KMS-11 (cell line): Measurements from ENCODE around the gene ASPA.

Experiments
- H2AFZ ChIP-seq: fragments of 200-600 bp; sonication (generic); 2 replicates; pipeline ENCODE4 v1.6.1; 2016; ENCODE audit warnings: antibody characterized with exemption, mixed run types, low read depth
- H3K27ac ChIP-seq: fragments of 200-600 bp; sonication (generic); 2 replicates; pipeline ENCODE4 v1.6.1; 2016; ENCODE audit warnings: mild to moderate bottlenecking, mixed run types
- H3K27me3 ChIP-seq: fragments of 200-600 bp; sonication (generic); 2 replicates; pipeline ENCODE4 v1.6.1; 2017; ENCODE audit warnings: mild to moderate bottlenecking, low read depth, mixed run types, moderate library complexity; ENCODE audit not compliant: insufficient read depth
- H3K36me3 ChIP-seq: fragments of 200-600 bp; sonication (generic); 2 replicates; pipeline ENCODE4 v1.6.1; 2017; ENCODE audit warnings: mild to moderate bottlenecking, mixed run types; ENCODE audit not compliant: insufficient read depth
- H3K4me1 ChIP-seq: fragments of 200-600 bp; sonication (generic); 2 replicates; pipeline ENCODE4 v1.6.1; 2016; ENCODE audit warnings: mild to moderate bottlenecking, low read depth, mixed run types; ENCODE audit not compliant: poor library complexity, severe bottlenecking
- H3K4me2 ChIP-seq: fragments of 200-600 bp; sonication (generic); 2 replicates; pipeline ENCODE4 v1.7.0; 2016; ENCODE audit warnings: mild to moderate bottlenecking, mixed run types
- H3K4me3 ChIP-seq: fragments of 200-600 bp; sonication (generic); IDR thresholded peaks from 2 replicates; pipeline ENCODE4 v1.6.1; 2017; ENCODE audit warnings: low read depth, low read length, mixed read lengths; ENCODE audit not compliant: insufficient read depth
- H3K79me2 ChIP-seq: fragments of 200-600 bp; sonication (generic); 2 replicates; pipeline ENCODE4 v1.6.1; 2016; ENCODE audit warnings: low read depth, mixed run types; ENCODE audit not compliant: insufficient read depth
- H3K9ac ChIP-seq: fragments of 200-600 bp; sonication (generic); 2 replicates; pipeline ENCODE4 v1.6.1; 2016; ENCODE audit warnings: mild to moderate bottlenecking, mixed run types
- H4K20me1 ChIP-seq: fragments of 200-600 bp; sonication (generic); 2 replicates; pipeline ENCODE4 v1.6.1; 2016; ENCODE audit warnings: mild to moderate bottlenecking, mixed run types; ENCODE audit not compliant: insufficient read depth
- TF ChIP-seq, protein P1 (sequence below): fragments of 200-600 bp; sonication (generic); conservative IDR thresholded peaks from 2 replicates; pipeline ENCODE4 v1.6.1; 2017; ENCODE audit warnings: low read depth, mild to moderate bottlenecking, antibody characterized with exemption, low read length, moderate library complexity, mixed read lengths

The ASPA gene

DNA sequence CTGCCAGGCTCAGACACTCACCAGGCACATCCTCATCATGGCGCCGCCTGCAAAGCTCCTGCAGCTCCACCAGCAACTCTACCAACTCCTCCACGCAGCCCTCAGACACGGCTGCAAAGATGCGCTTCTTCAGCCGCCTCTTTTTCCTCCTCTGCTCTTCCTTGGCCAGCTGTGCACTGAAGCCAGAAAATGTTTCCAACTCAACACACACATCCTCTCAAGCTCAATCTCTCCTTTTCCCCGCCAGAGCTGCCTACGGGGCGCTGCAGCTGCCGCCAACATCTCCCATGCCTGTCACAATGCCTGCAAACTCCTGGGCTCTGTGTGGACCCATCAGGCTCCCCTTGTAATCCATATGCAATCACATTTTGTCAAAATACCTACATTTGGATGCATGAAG lies 67.7 kb downstream of the ASPA start:
- Histone ChIP-seq H4K20me1 (no peaks in the 10 kb centered on the region), H3K4me3 (no peak overlapping the region)
- TF ChIP-seq, protein P1, sequence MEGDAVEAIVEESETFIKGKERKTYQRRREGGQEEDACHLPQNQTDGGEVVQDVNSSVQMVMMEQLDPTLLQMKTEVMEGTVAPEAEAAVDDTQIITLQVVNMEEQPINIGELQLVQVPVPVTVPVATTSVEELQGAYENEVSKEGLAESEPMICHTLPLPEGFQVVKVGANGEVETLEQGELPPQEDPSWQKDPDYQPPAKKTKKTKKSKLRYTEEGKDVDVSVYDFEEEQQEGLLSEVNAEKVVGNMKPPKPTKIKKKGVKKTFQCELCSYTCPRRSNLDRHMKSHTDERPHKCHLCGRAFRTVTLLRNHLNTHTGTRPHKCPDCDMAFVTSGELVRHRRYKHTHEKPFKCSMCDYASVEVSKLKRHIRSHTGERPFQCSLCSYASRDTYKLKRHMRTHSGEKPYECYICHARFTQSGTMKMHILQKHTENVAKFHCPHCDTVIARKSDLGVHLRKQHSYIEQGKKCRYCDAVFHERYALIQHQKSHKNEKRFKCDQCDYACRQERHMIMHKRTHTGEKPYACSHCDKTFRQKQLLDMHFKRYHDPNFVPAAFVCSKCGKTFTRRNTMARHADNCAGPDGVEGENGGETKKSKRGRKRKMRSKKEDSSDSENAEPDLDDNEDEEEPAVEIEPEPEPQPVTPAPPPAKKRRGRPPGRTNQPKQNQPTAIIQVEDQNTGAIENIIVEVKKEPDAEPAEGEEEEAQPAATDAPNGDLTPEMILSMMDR, result no peak

DNA sequence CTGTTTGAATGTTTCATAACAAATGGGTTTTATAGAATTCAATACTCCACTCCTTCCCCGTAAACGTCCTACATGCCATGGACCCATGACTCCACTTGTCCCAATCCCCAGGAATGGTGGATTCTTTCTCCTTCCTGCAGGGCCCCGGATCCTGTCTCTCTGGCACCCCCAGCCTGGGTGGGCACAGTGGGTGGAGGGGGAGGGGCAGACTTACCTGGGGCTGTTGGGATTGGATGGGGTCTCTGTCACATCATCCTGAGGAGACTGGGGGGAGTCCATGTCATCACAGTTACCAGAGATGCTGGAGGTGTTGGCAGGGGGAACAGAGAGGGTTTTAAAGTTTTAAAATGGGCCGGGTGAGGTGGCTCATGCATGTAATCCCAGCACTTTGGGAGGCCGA lies 68.6 kb downstream of the ASPA start:
- no peaks in the 10 kb centered on the region for H4K20me1 ChIP-seq
- H3K4me2 ChIP-seq, result no peak overlapping the region
- no peak overlapping the region for H3K27ac ChIP-seq
- H3K4me1 ChIP-seq, result no peaks in the 10 kb centered on the region
- H3K36me3 ChIP-seq, result no peaks in the 10 kb centered on the region
- H3K79me2 ChIP-seq, result no peaks in the 10 kb centered on the region
- TF ChIP-seq, protein P1, result no peak
- H3K4me3 ChIP-seq, result no peak overlapping the region
- H2AFZ ChIP-seq, result no peak overlapping the region
- no peak overlapping the region for H3K9ac ChIP-seq
- H3K27me3 ChIP-seq, result no peaks in the 10 kb centered on the region

More for the DNA sequence above, 67.7 kb downstream of the ASPA start:
- Histone ChIP-seq H3K27me3 (no peaks in the 10 kb centered on the region), H3K4me2 (no peak overlapping the region), H3K9ac (no peak overlapping the region), H3K36me3 (no peaks in the 10 kb centered on the region), H2AFZ (no peak overlapping the region), H3K4me1 (no peaks in the 10 kb centered on the region), H3K27ac (no peak overlapping the region), H3K79me2 (no peaks in the 10 kb centered on the region)

DNA sequence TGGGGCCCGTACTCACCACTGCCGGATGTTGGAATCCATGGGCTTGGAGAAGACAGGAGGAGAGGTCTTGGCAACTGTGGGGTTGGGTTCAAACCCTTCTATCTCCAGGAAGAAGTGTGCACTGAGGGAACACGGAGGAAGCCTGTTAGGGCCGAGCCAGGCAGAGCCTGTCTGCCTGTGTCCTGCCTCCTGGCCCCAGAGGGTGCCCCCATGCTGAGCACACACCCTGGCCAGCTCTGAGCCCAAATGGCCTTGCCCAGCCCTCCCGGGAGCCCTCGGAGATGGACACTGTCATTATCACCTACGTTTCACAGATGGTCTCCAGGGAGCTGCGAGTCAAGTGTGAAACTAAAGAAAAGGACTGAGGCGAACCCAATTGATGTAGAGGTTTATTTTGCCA lies 69.4 kb downstream of the ASPA start:
- H3K79me2 ChIP-seq, result no peaks in the 10 kb centered on the region
- no peaks in the 10 kb centered on the region for H3K27me3 ChIP-seq
- H3K9ac ChIP-seq, result no peak overlapping the region
- TF ChIP-seq, protein P1, result no peak
- H4K20me1 ChIP-seq, result no peaks in the 10 kb centered on the region
- H3K27ac ChIP-seq, result no peak overlapping the region
- H3K4me2 ChIP-seq, result no peak overlapping the region
- H2AFZ ChIP-seq, result no peak overlapping the region
- H3K4me3 ChIP-seq, result no peak overlapping the region
- H3K36me3 ChIP-seq, result no peaks in the 10 kb centered on the region
- H3K4me1 ChIP-seq, result no peaks in the 10 kb centered on the region

DNA sequence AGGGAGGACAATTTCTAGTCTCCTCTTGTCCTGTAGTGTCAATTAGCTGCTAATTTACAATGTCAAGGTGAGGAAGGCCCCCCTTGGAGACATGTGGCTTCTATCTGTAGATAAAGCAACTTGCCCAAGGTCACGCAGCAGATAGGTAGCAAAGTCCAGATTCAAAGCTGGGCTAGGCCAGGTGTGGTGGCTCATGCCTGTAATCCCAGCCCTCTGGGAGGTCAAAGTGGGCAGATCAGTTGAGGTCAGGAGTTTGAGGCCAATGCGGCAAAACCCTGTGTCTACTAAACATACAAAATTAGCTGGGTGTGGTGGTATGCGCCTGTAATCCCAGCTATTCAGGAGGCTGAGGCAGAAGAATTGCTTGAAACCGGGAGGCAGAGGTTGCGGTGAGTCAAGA lies 70.7 kb downstream of the ASPA start:
- Histone ChIP-seq H3K27me3 (no peaks in the 10 kb centered on the region), H4K20me1 (no peaks in the 10 kb centered on the region), H3K4me1 (no peaks in the 10 kb centered on the region), H3K4me3 (no peak overlapping the region), H3K4me2 (no peak overlapping the region), H3K27ac (no peak overlapping the region), H2AFZ (no peak overlapping the region), H3K9ac (no peak overlapping the region), H3K36me3 (no peaks in the 10 kb centered on the region), H3K79me2 (no peaks in the 10 kb centered on the region)
- TF ChIP-seq, protein P1, result no peak
